NCI-H82 (cell line): Measurements from ENCODE around the gene RELB.
"Not testable (repeated sequence)": the region's sequence is repeated elsewhere in the genome, so short reads cannot be mapped to it uniquely, and the experiment has no call there.

Source experiments
- DNase-seq: peaks from one replicate; lab custom pipeline; 2025; lab: John Stamatoyannopoulos, UW

RELB gene

GRCh38 chr19:45001087-45001739 is at the start of gene RELB:
RELB (plus strand) TSS chr19:45001464; CDS start chr19:45001580, 116 bp downstream.
- DNase-seq = peak; percentile 93

- DNase-seq = no peak
Observed at GRCh38 chr19:44954278-44954648, 47.0 kb upstream of the RELB start.

- peak; percentile 99 for DNase-seq
Observed at GRCh38 chr19:44954649-44955504, 46.4 kb upstream of the RELB start, which contains the start of gene CLPTM1. CLPTM1 (plus strand) TSS chr19:44955380; CDS start chr19:44955396, 16 bp downstream.

GRCh38 chr19:44955505-44956439 is 45.5 kb upstream of the RELB start:
- DNase-seq = peak; percentile 25

GRCh38 chr19:44957526-44957925 is 43.7 kb upstream of the RELB start:
- DNase-seq = no peak

GRCh38 chr19:44958090-44958489 is 43.2 kb upstream of the RELB start:
- no peak for DNase-seq

GRCh38 chr19:44959691-44960090 is 41.6 kb upstream of the RELB start:
- DNase-seq = no peak

- DNase-seq = no peak
Observed at GRCh38 chr19:44960906-44961728, 40.1 kb upstream of the RELB start.

- no peak for DNase-seq
Observed at GRCh38 chr19:44961821-44962220, 39.4 kb upstream of the RELB start.

GRCh38 chr19:44968118-44968517 is 33.1 kb upstream of the RELB start:
- no peak for DNase-seq

GRCh38 chr19:44968670-44969069 is 32.6 kb upstream of the RELB start:
- DNase-seq = no peak

- DNase-seq = no peak
Observed at GRCh38 chr19:44969437-44969836, 31.8 kb upstream of the RELB start.

- not testable (repeated sequence) for DNase-seq
Observed at GRCh38 chr19:44971451-44971850, 29.8 kb upstream of the RELB start.

GRCh38 chr19:44972802-44973201 is 28.5 kb upstream of the RELB start:
- DNase-seq = no peak

- DNase-seq = no peak
Observed at GRCh38 chr19:44973982-44974735, 27.1 kb upstream of the RELB start.

- DNase-seq = no peak
Observed at GRCh38 chr19:44974857-44975256, 26.4 kb upstream of the RELB start.

GRCh38 chr19:44975444-44975843 is 25.8 kb upstream of the RELB start:
- no peak for DNase-seq

- no peak for DNase-seq
Observed at GRCh38 chr19:44984005-44984404, 17.3 kb upstream of the RELB start.

GRCh38 chr19:44985445-44985844 is 15.8 kb upstream of the RELB start:
- DNase-seq = no peak

- no peak for DNase-seq
Observed at GRCh38 chr19:44986389-44986788, 14.9 kb upstream of the RELB start.
